ENCODE data around the gene SSRP1.

- TF ChIP-seq CTCF (IDR thresholded peaks at IDR 0.05) = no peak
- no peak for TF ChIP-seq POLR2A (IDR thresholded peaks at IDR 0.05)
Observed at GRCh38 chr11:57358543-57358961, 22.9 kb upstream of the SSRP1 start.

Measured in thyroid gland (tissue), 4 donors.